AG04450 (cell line): Measurements from ENCODE around the gene ATXN10. TPM values are rescaled to one million over a fixed set of nuclear protein-coding genes. Genes with fewer than 3 reads are reported as not detected.

Experiments
- CTCF ChIA-PET: fragments of 300-600, 350-600 bp; formaldehyde crosslinking; extraction: SDS; loops from one replicate; lab custom pipeline; 2022; ENCODE audit warnings: antibody characterized with exemption, inconsistent platforms; lab: Charles Lee
- POLR2A ChIA-PET: fragments of 350-600 bp; formaldehyde crosslinking; extraction: SDS; loops from one replicate; lab custom pipeline; 2021; ENCODE audit warnings: antibody characterized with exemption, inconsistent platforms; lab: Yijun Ruan, JAX
- DNase-seq: peaks from one replicate; pipeline ENCODE4 v3.0.0-alpha.2; 2011; ENCODE audit warnings: low read depth, low spot score
- H3K27ac ChIP-seq: one replicate; pipeline ENCODE4 v1.5.1; 2012; ENCODE audit warnings: low read depth, low read length, control low read depth
- H3K27me3 ChIP-seq: one replicate; pipeline ENCODE4 v1.6.0; 2012; ENCODE audit warnings: low read length; ENCODE audit not compliant: control insufficient read depth, insufficient read depth
- H3K4me3 ChIP-seq: 2 replicates; pipeline ENCODE4 v1.5.1; 2011; ENCODE audit warnings: mild to moderate bottlenecking, low read depth, low read length, control low read depth
- H3K9me3 ChIP-seq: 2 replicates; pipeline ENCODE4 v1.5.1; 2012; ENCODE audit warnings: low read length; ENCODE audit not compliant: control insufficient read depth, insufficient read depth
- CTCF ChIP-seq: IDR thresholded peaks from 2 replicates; pipeline ENCODE4 v1.5.1; 2011; ENCODE audit warnings: low read depth, low read length, control low read depth, inconsistent platforms
- polyA plus RNA-seq: library from polyadenylated mRNA; depleted of rRNA; stranded (reverse); fragments of >200 nt; gene quantifications from 2 replicates; pipeline ENCODE4 v1.2.3, GENCODE V29; 2011

Gene ATXN10
- polyA plus RNA-seq, 1 experiment: 521 TPM

GRCh38 chr22:45870011-45870410 is 198.4 kb downstream of the ATXN10 start:
- ChIA-PET CTCF (no interaction called here), POLR2A (no interaction called here)
- TF ChIP-seq CTCF: no peak
- Histone ChIP-seq H3K27me3 (peaks cover 25% of the 10 kb centered on the region), H3K4me3 (no peak overlapping the region), H3K27ac (no peak overlapping the region), H3K9me3 (peaks cover 4% of the 10 kb centered on the region)
- no peak for DNase-seq

- no peak for DNase-seq
- TF ChIP-seq CTCF: no peak
- ChIA-PET CTCF (no interaction called here), POLR2A (no interaction called here)
- H3K4me3 ChIP-seq: no peak overlapping the region
- H3K27me3 ChIP-seq: peaks cover 28% of the 10 kb centered on the region
- H3K9me3 ChIP-seq: peaks cover 4% of the 10 kb centered on the region
- no peak overlapping the region for H3K27ac ChIP-seq
These were observed 200.1 kb downstream of the ATXN10 start for GRCh38 chr22:45871721-45872120.

GRCh38 chr22:45872659-45873263 is 201.1 kb downstream of the ATXN10 start:
- no peak for TF ChIP-seq CTCF
- peaks cover 4% of the 10 kb centered on the region; the same call in 1 of the 2 replicates for H3K9me3 ChIP-seq
- H3K27ac ChIP-seq: no peak overlapping the region
- no peak overlapping the region for H3K4me3 ChIP-seq
- ChIA-PET POLR2A (no interaction called here), CTCF (interaction anchor here (4.2 kb wide), 1 partner anchor 9 kb away, joined by 37 read pairs; no protein-coding TSS in a partner anchor)
- peaks cover 31% of the 10 kb centered on the region for H3K27me3 ChIP-seq
- no peak for DNase-seq

- no peak for TF ChIP-seq CTCF
- CTCF ChIA-PET: interaction anchor here (1.6 to 4.2 kb wide), 2 partner anchors 12 to 13 kb away, joined by 4 to 37 read pairs; no protein-coding TSS in a partner anchor
- Histone ChIP-seq H3K27ac (no peak overlapping the region), H3K9me3 (peaks cover 4% of the 10 kb centered on the region), H3K4me3 (no peak overlapping the region), H3K27me3 (peaks cover 47% of the 10 kb centered on the region)
- DNase-seq: no peak
- POLR2A ChIA-PET: no interaction called here
These were observed 204.8 kb downstream of the ATXN10 start for GRCh38 chr22:45876136-45877035.

GRCh38 chr22:45877036-45877380 is 205.4 kb downstream of the ATXN10 start:
- Histone ChIP-seq H3K27ac (no peak overlapping the region), H3K4me3 (no peak overlapping the region), H3K9me3 (peaks cover 4% of the 10 kb centered on the region), H3K27me3 (peaks cover 49% of the 10 kb centered on the region)
- TF ChIP-seq CTCF: no peak
- POLR2A ChIA-PET: no interaction called here
- no peak for DNase-seq
- CTCF ChIA-PET: interaction anchor here (0.8 to 1.6 kb wide), 2 partner anchors 13 to 14 kb away, joined by 4 to 5 read pairs; no protein-coding TSS in a partner anchor
